Fibroblast of villous mesenchyme (primary cell): Measurements from ENCODE around the gene PHF11. TPM values are rescaled to one million over a fixed set of nuclear protein-coding genes. Genes with fewer than 3 reads are reported as not detected.

Experiments used
- DNase-seq: peaks from one replicate; pipeline ENCODE4 v3.0.0-alpha.2; 2010; ENCODE audit warnings: low read depth
- H3K4me3 ChIP-seq: 2 replicates; pipeline ENCODE4 v1.5.1; 2011; ENCODE audit warnings: low read depth, mild to moderate bottlenecking, low read length
- CTCF ChIP-seq: IDR thresholded peaks from 2 replicates; pipeline ENCODE4 v1.5.1; 2012; ENCODE audit warnings: low read depth, mild to moderate bottlenecking, low read length; ENCODE audit not compliant: insufficient read depth
- total RNA-seq: library from RNA; depleted of rRNA; stranded (reverse); fragments of >200 nt; gene quantifications from 2 replicates; pipeline ENCODE4 v1.2.3, GENCODE V29; 2012

Gene PHF11
- total RNA-seq, 1 donor, result 27.6 TPM

- H3K4me3 ChIP-seq, result no peak overlapping the region
- no peak for TF ChIP-seq CTCF
- DNase-seq, result no peak
These were observed 55.3 kb downstream of the PHF11 start for GRCh38 chr13:49550942-49551644.

GRCh38 chr13:49553888-49554287 is 58.1 kb downstream of the PHF11 start:
- DNase-seq, result no peak
- no peak overlapping the region for H3K4me3 ChIP-seq
- TF ChIP-seq CTCF, result no peak

- TF ChIP-seq CTCF, result no peak
- DNase-seq, result no peak
- H3K4me3 ChIP-seq, result no peak overlapping the region
These were observed 58.6 kb downstream of the PHF11 start for GRCh38 chr13:49554387-49554786.

GRCh38 chr13:49559006-49559405 is 63.3 kb downstream of the PHF11 start:
- DNase-seq, result no peak
- no peak overlapping the region for H3K4me3 ChIP-seq
- TF ChIP-seq CTCF, result no peak

- peak; percentile 50 for TF ChIP-seq CTCF
- no peak overlapping the region for H3K4me3 ChIP-seq
- peak; percentile 70 for DNase-seq
These were observed 64.7 kb downstream of the PHF11 start for GRCh38 chr13:49560270-49561061.

- DNase-seq, result peak; percentile 49
- no peak for TF ChIP-seq CTCF
- H3K4me3 ChIP-seq, result no peak overlapping the region
These were observed 65.3 kb downstream of the PHF11 start for GRCh38 chr13:49561062-49561410.
